Activated T-cell treated with anti-CD3 and anti-CD28 coated beads for 1 hour (primary cell): ENCODE results near the gene ZNF438.

ENCODE experiments used
- DNase-seq: peaks from one replicate; pipeline ENCODE4 v3.0.0-alpha.2; 2020; ENCODE audit warnings: low read depth

Gene ZNF438

GRCh38 chr10:31013331-31013730 lies 18.3 kb downstream of the ZNF438 start:
- no peak for DNase-seq

GRCh38 chr10:31011665-31012022 lies 20.0 kb downstream of the ZNF438 start:
- DNase-seq = no peak

GRCh38 chr10:31011017-31011664 lies 20.5 kb downstream of the ZNF438 start:
- DNase-seq = no peak

GRCh38 chr10:31010062-31010461 lies 21.6 kb downstream of the ZNF438 start:
- DNase-seq = no peak

GRCh38 chr10:31005895-31006294 lies 25.8 kb downstream of the ZNF438 start:
- DNase-seq = no peak

GRCh38 chr10:31004611-31005193 lies 27.0 kb downstream of the ZNF438 start:
- no peak for DNase-seq

- DNase-seq = no peak
Observed at GRCh38 chr10:31001740-31002139, 29.9 kb downstream of the ZNF438 start.

GRCh38 chr10:31000867-31001266 lies 30.8 kb downstream of the ZNF438 start:
- DNase-seq = no peak

- no peak for DNase-seq
Observed at GRCh38 chr10:31000071-31000782, 31.4 kb downstream of the ZNF438 start.

GRCh38 chr10:30999070-30999712 lies 32.5 kb downstream of the ZNF438 start:
- DNase-seq = no peak

- DNase-seq = no peak
Observed at GRCh38 chr10:30997536-30998235, 34.0 kb downstream of the ZNF438 start.

GRCh38 chr10:30996481-30997005 lies 35.1 kb downstream of the ZNF438 start:
- no peak for DNase-seq

GRCh38 chr10:30995081-30995770 lies 36.4 kb downstream of the ZNF438 start:
- no peak for DNase-seq

GRCh38 chr10:30993155-30993554 lies 38.5 kb downstream of the ZNF438 start:
- no peak for DNase-seq

- DNase-seq = no peak
Observed at GRCh38 chr10:30992681-30993080, 39.0 kb downstream of the ZNF438 start.

- DNase-seq = no peak
Observed at GRCh38 chr10:30991647-30992011, 40.0 kb downstream of the ZNF438 start.

GRCh38 chr10:30990971-30991646 lies 40.6 kb downstream of the ZNF438 start:
- no peak for DNase-seq

- no peak for DNase-seq
Observed at GRCh38 chr10:30990351-30990750, 41.3 kb downstream of the ZNF438 start.

GRCh38 chr10:30988831-30989435 lies 42.7 kb downstream of the ZNF438 start:
- DNase-seq = no peak

GRCh38 chr10:30987463-30987862 lies 44.2 kb downstream of the ZNF438 start:
- no peak for DNase-seq
